ENCODE measurements around the gene MRPS5. TPM values are rescaled to one million over a fixed set of nuclear protein-coding genes. Genes with fewer than 3 reads are reported as not detected.

The MRPS5 gene
- total RNA-seq, 4 donors from 2014 or later, result 31.1 to 46.6 (median 39.8) TPM

DNA sequence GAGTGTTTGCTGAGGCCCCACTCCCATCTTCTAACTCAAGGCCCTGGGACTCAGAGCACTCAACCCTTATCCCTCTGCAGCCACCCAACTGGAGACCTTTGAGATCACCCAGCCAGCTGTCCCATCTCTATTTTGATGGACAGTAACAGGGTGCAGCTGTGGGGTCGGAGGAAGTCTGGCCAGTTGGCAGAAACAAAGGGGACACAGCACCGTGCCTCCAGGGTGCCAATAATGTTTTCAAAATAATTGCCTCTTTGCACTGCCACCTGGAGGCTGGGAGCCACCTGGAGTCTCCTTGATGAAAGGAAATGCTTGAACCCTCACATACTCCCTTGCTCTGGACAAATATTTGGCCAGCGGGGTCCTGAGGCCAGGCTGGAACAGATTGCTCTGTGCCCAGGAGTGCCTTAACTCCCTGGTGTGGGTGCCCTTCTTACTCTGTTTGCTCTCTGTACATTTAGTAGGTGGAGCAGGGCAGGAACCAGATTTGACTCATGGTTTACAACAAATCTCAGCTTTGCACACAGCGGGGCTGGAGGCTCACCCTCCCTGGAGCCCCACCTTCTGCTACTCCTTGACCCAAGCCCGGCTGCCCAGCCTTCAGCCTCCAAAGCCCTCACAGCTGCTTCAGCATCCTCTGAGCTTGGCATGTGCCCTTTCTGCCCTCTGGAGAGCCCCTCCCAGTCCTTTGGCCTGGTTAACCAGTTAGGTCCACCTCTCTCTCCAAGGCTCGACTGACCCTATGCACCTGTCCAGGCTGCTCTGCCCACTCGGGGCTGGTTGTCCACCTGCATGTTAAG is 78.9 kb downstream of the MRPS5 start:
- 38% methylated on average over 6 of the region's 7 CpGs for WGBS

GRCh38 chr2:95041824-95042442 is 79.7 kb downstream of the MRPS5 start:
- no peaks in the 10 kb centered on the region for H3K9me3 ChIP-seq
- H3K36me3 ChIP-seq, result no peaks in the 10 kb centered on the region
- peaks cover 17 to 39% (median 25%) of the 10 kb centered on the region in 4 donors for H3K4me1 ChIP-seq
- intact Hi-C loops (cut with DNase I), result no loop called here
- no peak for DNase-seq (ENCODE audit: extremely low spot score)
- no peak for TF ChIP-seq EP300 (IDR thresholded peaks at IDR 0.05)
- no peak for TF ChIP-seq CTCF (IDR thresholded peaks at IDR 0.05)
- no peak for TF ChIP-seq POLR2AphosphoS5 (IDR thresholded peaks at IDR 0.05)
- TF ChIP-seq POLR2A (IDR thresholded peaks at IDR 0.05; ENCODE audit: low read depth), result no peak
- peak overlapping the region; percentile 48 to 78 (median 64) for H3K27ac ChIP-seq (replicated peaks in 1 of 4)
- H3K4me3 ChIP-seq, result no peak overlapping the region
- WGBS, result 75% methylated on average over 10 of the region's 11 CpGs
- H3K27me3 ChIP-seq, result no peaks in the 10 kb centered on the region

More for the DNA sequence above, 78.9 kb downstream of the MRPS5 start:
- no peak for DNase-seq (ENCODE audit: extremely low spot score)
- TF ChIP-seq EP300 (IDR thresholded peaks at IDR 0.05) (no peak), POLR2A (IDR thresholded peaks at IDR 0.05; ENCODE audit: low read depth) (no peak), CTCF (IDR thresholded peaks at IDR 0.05) (no peak), POLR2AphosphoS5 (IDR thresholded peaks at IDR 0.05) (no peak)
- intact Hi-C loops (cut with DNase I), result no loop called here
- Histone ChIP-seq H3K4me3 (peak overlapping the region in 1 of 4 donors; percentile 14), H3K36me3 (no peaks in the 10 kb centered on the region), H3K9me3 (no peaks in the 10 kb centered on the region), H3K27me3 (no peaks in the 10 kb centered on the region), H3K4me1 (peaks cover 17 to 39% (median 25%) of the 10 kb centered on the region in 4 donors), H3K27ac (replicated peaks in 1 of 4) (peak overlapping the region; percentile 74 to 80 (median 79))

- H3K4me1 ChIP-seq, result peaks cover 17 to 38% (median 25%) of the 10 kb centered on the region in 4 donors
These were observed 80.4 kb downstream of the MRPS5 start for GRCh38 chr2:95041060-95041823.

DNA sequence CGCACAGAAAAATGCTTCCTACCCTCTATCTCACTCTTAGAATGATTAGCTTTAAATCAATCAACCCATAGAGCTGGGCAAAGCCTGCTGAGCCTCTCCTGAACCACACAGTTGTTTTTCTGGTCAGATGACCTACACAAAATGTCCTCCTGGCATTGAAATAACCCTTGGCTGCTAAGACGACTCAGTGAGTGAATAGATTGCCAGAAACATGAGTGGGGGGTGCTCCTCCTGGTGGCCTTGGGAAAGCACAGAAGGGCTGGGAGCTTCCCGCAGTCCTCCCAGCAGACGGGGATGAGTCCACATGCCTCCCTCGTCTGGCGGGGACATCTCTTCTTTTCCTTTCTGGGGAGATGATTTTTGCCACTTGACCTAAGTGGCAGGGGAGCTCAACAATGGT is 81.2 kb downstream of the MRPS5 start:
- no peak for TF ChIP-seq POLR2AphosphoS5 (IDR thresholded peaks at IDR 0.05)
- no peak for TF ChIP-seq POLR2A (IDR thresholded peaks at IDR 0.05; ENCODE audit: low read depth)
- TF ChIP-seq EP300 (IDR thresholded peaks at IDR 0.05), result no peak
- no peak for TF ChIP-seq CTCF (IDR thresholded peaks at IDR 0.05)
- Histone ChIP-seq H3K36me3 (no peaks in the 10 kb centered on the region), H3K27ac (replicated peaks in 1 of 4) (peak overlapping the region in 1 of 4 donors; percentile 19), H3K9me3 (no peaks in the 10 kb centered on the region), H3K4me1 (peaks cover 17 to 38% (median 25%) of the 10 kb centered on the region in 4 donors), H3K4me3 (no peak overlapping the region), H3K27me3 (no peaks in the 10 kb centered on the region)
- no peak for DNase-seq (ENCODE audit: extremely low spot score)
- WGBS, result 56% methylated on average over 2 of the region's 6 CpGs
- intact Hi-C loops (cut with DNase I), result no loop called here

More at GRCh38 chr2:95041060-95041823, 80.4 kb downstream of the MRPS5 start:
- intact Hi-C loops (cut with DNase I), result no loop called here
- 82% methylated on average over 10 of the region's 10 CpGs for WGBS
- no peak for TF ChIP-seq CTCF (IDR thresholded peaks at IDR 0.05)
- no peak for TF ChIP-seq EP300 (IDR thresholded peaks at IDR 0.05)
- TF ChIP-seq POLR2A (IDR thresholded peaks at IDR 0.05; ENCODE audit: low read depth), result no peak
- no peak for TF ChIP-seq POLR2AphosphoS5 (IDR thresholded peaks at IDR 0.05)
- no peak overlapping the region for H3K4me3 ChIP-seq
- H3K9me3 ChIP-seq, result no peaks in the 10 kb centered on the region
- peak overlapping the region in 3 of 4 donors; percentile 47 to 78 (median 48) for H3K27ac ChIP-seq (replicated peaks in 1 of 4)
- DNase-seq (ENCODE audit: extremely low spot score), result no peak
- H3K36me3 ChIP-seq, result no peaks in the 10 kb centered on the region
- no peaks in the 10 kb centered on the region for H3K27me3 ChIP-seq
